Measurements from ENCODE around the gene ZFP69. TPM values are rescaled to one million over a fixed set of nuclear protein-coding genes. Genes with fewer than 3 reads are reported as not detected.

ZFP69 gene
- total and polyA plus RNA-seq, 2 of the 4 experiments (the other 2 are of a cell fraction): 1.2 to 1.6 TPM

- no peaks in the 10 kb centered on the region for H3K9me3 ChIP-seq (ENCODE audit: control insufficient read depth, insufficient read depth, low read length)
- H3K4ac ChIP-seq (ENCODE audit: low read depth, low read length): no peak overlapping the region
- H3K56ac ChIP-seq (ENCODE audit: extremely low read depth, insufficient read depth, low read length): no peak overlapping the region
- dilution Hi-C loops (cut with HindIII; ENCODE audit: low sequenced_read_pairs, unreplicated experiment): no loop called here
- DNase-seq: peak; percentile 43
- CTCF ChIA-PET: no interaction called here
- H3K4me2 ChIP-seq (ENCODE audit: low read depth, low read length): no peak overlapping the region
- no peak overlapping the region for H2BK120ac ChIP-seq (ENCODE audit: low read depth, low read length)
- no CpG with 5 or more reads among the region's 4 CpGs for WGBS, 2 experiments (ENCODE audit: extremely low coverage in 2 of 2, insufficient read length in 1 of 2)
- H3K23ac ChIP-seq (ENCODE audit: low read depth, low read length): no peak overlapping the region
- H3K79me1 ChIP-seq (ENCODE audit: low read depth in 1 of 2, low read length in 2 of 2): no peaks in the 10 kb centered on the region; a peak in 1 of 4 replicates
- no peaks in the 10 kb centered on the region for H3K9me1 ChIP-seq (ENCODE audit: insufficient read depth, low read length)
- H3K4me3 ChIP-seq (ENCODE audit: insufficient read depth, low read depth, low read length): no peak overlapping the region
- in situ Hi-C loops (cut with MboI; ENCODE audit: low sequenced_read_pairs): no loop called here
- H3K36me3 ChIP-seq (ENCODE audit: control insufficient read depth, insufficient read depth, low read length): no peaks in the 10 kb centered on the region
- no peak overlapping the region for H4K91ac ChIP-seq (ENCODE audit: insufficient read depth, low read depth, low read length)
- H3K27me3 ChIP-seq (ENCODE audit: control insufficient read depth, insufficient read depth, low read length): no peaks in the 10 kb centered on the region
- H3K9ac ChIP-seq (ENCODE audit: low read depth, low read length): no peak overlapping the region
- H3K4me1 ChIP-seq (ENCODE audit: control insufficient read depth, insufficient read depth, low read length): no peaks in the 10 kb centered on the region
- ATAC-seq (ENCODE audit: low read depth): peak; percentile 19; the same call in 1 of the 2 replicates
- no peak overlapping the region for H3K14ac ChIP-seq (replicated peaks; ENCODE audit: low read depth, low read length)
- no peak overlapping the region for H2AFZ ChIP-seq (replicated peaks; ENCODE audit: low read length, poor library complexity)
- TF ChIP-seq RCOR1 (IDR thresholded peaks at IDR 0.05; ENCODE audit: insufficient replicate concordance, low read length) (no peak), RAD21 (IDR thresholded peaks at IDR 0.05; ENCODE audit: low read length) (no peak), SMC3 (IDR thresholded peaks at IDR 0.05; ENCODE audit: low read depth, low read length) (no peak), ELK1 (IDR thresholded peaks at IDR 0.05; ENCODE audit: borderline replicate concordance, low read depth, low read length) (no peak), RFX5 (IDR thresholded peaks at IDR 0.05; ENCODE audit: low read depth, low read length) (no peak), POLR2A (IDR thresholded peaks at IDR 0.05; ENCODE audit: low read depth, low read length) (no peak), CHD1 (IDR thresholded peaks at IDR 0.05; ENCODE audit: low read depth, low read length) (no peak), BHLHE40 (IDR thresholded peaks at IDR 0.05; ENCODE audit: low read depth, low read length) (no peak), MAZ (IDR thresholded peaks at IDR 0.05; ENCODE audit: borderline replicate concordance, low read depth, low read length) (no peak)
- no peak overlapping the region for H4K8ac ChIP-seq (ENCODE audit: low read depth in 2 of 2, low read length in 2 of 2)
- no peak overlapping the region for H2AK9ac ChIP-seq (replicated peaks; ENCODE audit: low read depth, low read length, poor library complexity)
- BruUV-seq (replicated peaks): no TSS peak
- H3K27ac ChIP-seq (ENCODE audit: insufficient read depth, low read length): no peak overlapping the region
- no peaks in the 10 kb centered on the region for H4K20me1 ChIP-seq (ENCODE audit: insufficient read depth, low read length)
- H4K5ac ChIP-seq (ENCODE audit: low read depth, low read length): no peak overlapping the region
- no peak overlapping the region for H2BK20ac ChIP-seq (ENCODE audit: low read depth, low read length)
- no peak overlapping the region for H2AK5ac ChIP-seq (ENCODE audit: low read depth, low read length)
- H3K18ac ChIP-seq (ENCODE audit: low read depth, low read length): no peak overlapping the region
- POLR2A ChIA-PET (ENCODE audit: unreplicated experiment): no interaction called here
- intact Hi-C loops (cut with micrococcal nuclease): no loop called here
- H2BK5ac ChIP-seq (ENCODE audit: low read depth, low read length, poor library complexity, severe bottlenecking): no peak overlapping the region
- no peak overlapping the region for H2BK15ac ChIP-seq (ENCODE audit: low read depth, low read length)
Measured at GRCh38 chr1:40435876-40436275, 41.2 kb upstream of the ZFP69 start.
